Gastrocnemius medialis (tissue), 4 donors: ENCODE measurements around the gene MYH10. TPM values are rescaled to one million over a fixed set of nuclear protein-coding genes. Genes with fewer than 3 reads are reported as not detected.

Source experiments
- ATAC-seq, 2 donors: fragments of 150-250 bp; one replicate each; pipeline ENCODE4 v1.9.1; 2016
- DNase-seq, 2 donors: peaks; one replicate each; pipeline ENCODE4 v3.0.0-alpha.2; 2019
- H3K27ac ChIP-seq, 4 donors: fragments of 200-600 bp; sonication (generic); 1 replicate in 1 of 4; 2 replicates in 3 of 4; pipeline ENCODE4 v1.5.1; 2016 to 2018; ENCODE audit warnings: mild to moderate bottlenecking in 2 of 4, moderate library complexity in 1 of 4
- H3K27me3 ChIP-seq, 3 donors: fragments of 200-600 bp; sonication (generic) in 2 of 3; 1 replicate in 1 of 3; 2 replicates in 2 of 3; pipeline versions ENCODE4 v1.5.1 to v1.6.0; 2016 to 2019; ENCODE audit warnings: mild to moderate bottlenecking in 1 of 3, moderate library complexity in 1 of 3
- H3K36me3 ChIP-seq, 2 donors: fragments of 200-600 bp; sonication (generic) in 1 of 2; one replicate each; pipeline ENCODE4 v1.5.1; 2017 to 2018
- H3K4me1 ChIP-seq, 2 donors: fragments of 200-600 bp; sonication (generic) in 1 of 2; one replicate each; pipeline ENCODE4 v1.5.1; 2016 to 2017; ENCODE audit warnings: mild to moderate bottlenecking in 2 of 2
- H3K4me3 ChIP-seq, 4 donors: fragments of 200-600 bp; sonication (generic) in 3 of 4; 1 replicate in 1 of 4; 2 replicates in 3 of 4; pipeline ENCODE4 v1.5.1; 2016 to 2019; ENCODE audit warnings: mild to moderate bottlenecking in 2 of 4
- H3K9me3 ChIP-seq, 3 donors: fragments of 200-600 bp; sonication (generic) in 2 of 3; 1 replicate in 1 of 3; 2 replicates in 2 of 3; pipeline ENCODE4 v1.5.1; 2016 to 2019
- POLR2A ChIP-seq, 2 donors: fragments of 450-650 bp; IDR thresholded peaks; one replicate each; pipeline ENCODE4 v1.6.1; 2017; ENCODE audit warnings: antibody characterized with exemption in 2 of 2, mild to moderate bottlenecking in 2 of 2, moderate library complexity in 2 of 2
- in situ Hi-C, 4 donors: fragments of 200-750 bp; cut with MboI; loops; one replicate each; pipeline versions ENCODE4 v1.15.0 to v1.8.0; 2017; ENCODE audit warnings: low sequenced_read_pairs in 4 of 4
- intact Hi-C: fragments of 100-400 bp; cut with DNase I; formaldehyde crosslinking; loops from one replicate; pipeline ENCODE4 v1.15.1; 2023; ENCODE audit warnings: low total_unique reads
- total RNA-seq, 4 donors: library from RNA; depleted of rRNA; stranded (reverse); fragments of >200 nt; gene quantifications; one replicate each; pipeline versions ENCODE4 v1.1.0 to v1.2.3, GENCODE V29; 2016
- TF ChIP-seq, protein P1 (sequence below), 5 experiments: fragments of 450-650 bp in 3 of 5; fragments of 200-600 bp in 2 of 5; sonication (generic) in 2 of 5; IDR thresholded peaks in 4 of 5; conservative IDR thresholded peaks in 1 of 5; 1 replicate in 4 of 5; 2 replicates in 1 of 5; pipeline ENCODE4 v1.5.1; 2016 to 2019; ENCODE audit warnings: antibody characterized with exemption in 5 of 5, mild to moderate bottlenecking in 3 of 5, moderate library complexity in 3 of 5

MYH10 gene
- total RNA-seq, 4 donors from 2014 or later, result 2.5 to 10.6 (median 4.1) TPM

DNA sequence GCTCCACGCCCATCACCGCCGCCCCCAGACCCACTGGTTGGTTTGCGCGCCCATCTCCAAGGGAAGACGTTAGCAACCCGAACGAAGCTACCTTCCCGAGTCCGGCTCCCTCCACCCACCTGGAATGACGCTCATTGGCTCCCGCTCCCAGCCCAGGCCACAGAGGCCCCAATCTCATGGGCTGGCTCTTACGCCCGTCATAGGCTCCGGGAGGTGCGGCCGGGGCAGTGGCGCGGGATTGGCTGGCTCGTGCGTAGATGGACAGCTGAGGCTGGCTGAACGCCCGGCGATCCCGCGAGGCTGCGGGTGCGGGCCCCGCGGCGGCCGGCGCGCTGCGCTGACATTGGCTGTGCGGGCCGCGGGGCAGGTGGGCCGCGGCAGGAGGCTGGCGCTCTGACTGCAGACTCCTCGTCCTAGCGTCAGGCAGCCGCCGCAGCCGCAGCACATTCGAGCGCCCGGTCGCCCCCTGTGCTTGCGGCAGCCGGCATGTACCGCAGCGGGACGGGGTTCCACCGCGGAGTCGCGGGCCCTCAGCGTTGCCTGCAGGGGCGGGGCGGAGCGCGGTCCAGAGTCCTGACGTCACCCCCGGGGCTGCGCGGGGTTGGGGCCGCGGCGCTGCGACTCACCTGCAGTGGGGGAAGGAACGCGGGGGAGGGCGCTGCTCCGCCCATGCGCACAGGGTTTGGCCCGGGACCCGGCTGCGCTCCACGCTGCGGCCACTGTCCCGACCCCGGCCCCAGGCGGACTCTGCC is 453 bp upstream of the MYH10 start:
- ATAC-seq (peak; percentile 97 to 98), DNase-seq (peak; percentile 94 to 95)
- intact Hi-C loops, result loop anchor here (10.0 kb wide), 1 partner anchor 196 kb away; the partner anchor contains the start of gene NDEL1
- in situ Hi-C loops, result loop anchor here in 1 of 4 donors (25.0 kb wide), 1 partner anchor 219 kb away; no protein-coding TSS in a partner anchor
- TF ChIP-seq POLR2A (IDR thresholded peaks at IDR 0.05), result peak; percentile 9 to 13
- TF ChIP-seq, protein P1, sequence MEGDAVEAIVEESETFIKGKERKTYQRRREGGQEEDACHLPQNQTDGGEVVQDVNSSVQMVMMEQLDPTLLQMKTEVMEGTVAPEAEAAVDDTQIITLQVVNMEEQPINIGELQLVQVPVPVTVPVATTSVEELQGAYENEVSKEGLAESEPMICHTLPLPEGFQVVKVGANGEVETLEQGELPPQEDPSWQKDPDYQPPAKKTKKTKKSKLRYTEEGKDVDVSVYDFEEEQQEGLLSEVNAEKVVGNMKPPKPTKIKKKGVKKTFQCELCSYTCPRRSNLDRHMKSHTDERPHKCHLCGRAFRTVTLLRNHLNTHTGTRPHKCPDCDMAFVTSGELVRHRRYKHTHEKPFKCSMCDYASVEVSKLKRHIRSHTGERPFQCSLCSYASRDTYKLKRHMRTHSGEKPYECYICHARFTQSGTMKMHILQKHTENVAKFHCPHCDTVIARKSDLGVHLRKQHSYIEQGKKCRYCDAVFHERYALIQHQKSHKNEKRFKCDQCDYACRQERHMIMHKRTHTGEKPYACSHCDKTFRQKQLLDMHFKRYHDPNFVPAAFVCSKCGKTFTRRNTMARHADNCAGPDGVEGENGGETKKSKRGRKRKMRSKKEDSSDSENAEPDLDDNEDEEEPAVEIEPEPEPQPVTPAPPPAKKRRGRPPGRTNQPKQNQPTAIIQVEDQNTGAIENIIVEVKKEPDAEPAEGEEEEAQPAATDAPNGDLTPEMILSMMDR (IDR thresholded peaks at IDR 0.05 in 4 of 5, conservative IDR thresholded peaks at IDR 0.05 in 1 of 5), result peak in 2 of 5 experiments; percentile 18 to 21
- peaks cover 0 to 10% of the 10 kb centered on the region in 2 donors for H3K4me1 ChIP-seq
- no peaks in the 10 kb centered on the region for H3K9me3 ChIP-seq
- peak overlapping the region; percentile 80 to 96 (median 92) for H3K4me3 ChIP-seq
- no peaks in the 10 kb centered on the region for H3K36me3 ChIP-seq
- H3K27me3 ChIP-seq, result peaks cover 0 to 6% (median 0%) of the 10 kb centered on the region in 3 donors
- peak overlapping the region; percentile 71 to 80 (median 74) for H3K27ac ChIP-seq

DNA sequence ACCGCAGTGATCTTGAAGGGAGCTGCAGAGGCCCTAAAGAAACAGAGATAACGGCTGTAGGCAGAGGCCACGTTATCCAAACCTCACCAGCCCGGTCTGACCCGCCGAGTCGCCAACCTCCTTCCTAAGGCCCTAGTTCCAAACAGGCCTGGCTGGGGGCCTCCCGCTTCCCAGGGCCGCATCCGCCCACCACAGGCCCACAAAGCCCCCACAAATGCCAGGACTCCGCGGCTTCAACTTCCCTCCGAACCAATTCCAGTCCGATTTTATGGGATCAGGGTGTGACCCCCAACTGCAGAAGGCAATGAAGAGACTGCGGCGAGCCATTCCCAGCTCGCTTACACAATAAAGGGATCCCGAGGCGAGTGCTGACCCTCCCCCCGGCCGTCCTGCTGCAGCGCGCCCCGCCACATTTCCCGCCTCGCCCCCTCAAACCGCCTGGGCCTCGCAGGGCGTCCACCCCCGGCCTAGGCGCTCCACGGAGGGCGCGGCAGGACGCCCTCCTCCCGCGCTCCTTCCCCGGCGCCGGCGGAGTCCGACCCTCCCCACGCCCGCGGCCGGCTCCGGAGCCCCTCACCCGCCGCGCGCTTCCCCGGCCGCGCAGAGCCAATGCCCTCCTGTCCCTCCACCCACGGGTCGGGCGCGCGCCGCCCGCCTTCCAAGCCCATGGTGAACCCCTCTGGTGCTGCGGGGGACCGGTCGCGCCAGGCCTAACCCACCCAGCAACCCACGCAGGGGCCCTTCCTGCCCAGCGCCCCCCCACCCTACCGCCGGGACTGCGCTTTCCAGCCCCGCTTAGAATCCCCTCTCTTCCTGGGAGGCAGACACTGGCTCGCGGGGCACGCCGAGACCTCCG is 926 bp downstream of the MYH10 start:
- H3K9me3 ChIP-seq, result no peaks in the 10 kb centered on the region
- peak overlapping the region; percentile 80 to 96 (median 92) for H3K4me3 ChIP-seq
- intact Hi-C loops (loop anchor here (10.0 kb wide), 1 partner anchor 195 kb away; the partner anchor contains the start of gene NDEL1), in situ Hi-C loops (loop anchor here in 1 of 4 donors (25.0 kb wide), 1 partner anchor 217 kb away; no protein-coding TSS in a partner anchor)
- no peaks in the 10 kb centered on the region for H3K36me3 ChIP-seq
- no peak for DNase-seq
- peaks cover 0 to 6% (median 0%) of the 10 kb centered on the region in 3 donors for H3K27me3 ChIP-seq
- peaks cover 0 to 10% of the 10 kb centered on the region in 2 donors for H3K4me1 ChIP-seq
- peak overlapping the region; percentile 71 to 80 (median 74) for H3K27ac ChIP-seq
- ATAC-seq, result no peak
- TF ChIP-seq POLR2A (IDR thresholded peaks at IDR 0.05), result no peak
- TF ChIP-seq, protein P1 (IDR thresholded peaks at IDR 0.05 in 4 of 5, conservative IDR thresholded peaks at IDR 0.05 in 1 of 5), result no peak

DNA sequence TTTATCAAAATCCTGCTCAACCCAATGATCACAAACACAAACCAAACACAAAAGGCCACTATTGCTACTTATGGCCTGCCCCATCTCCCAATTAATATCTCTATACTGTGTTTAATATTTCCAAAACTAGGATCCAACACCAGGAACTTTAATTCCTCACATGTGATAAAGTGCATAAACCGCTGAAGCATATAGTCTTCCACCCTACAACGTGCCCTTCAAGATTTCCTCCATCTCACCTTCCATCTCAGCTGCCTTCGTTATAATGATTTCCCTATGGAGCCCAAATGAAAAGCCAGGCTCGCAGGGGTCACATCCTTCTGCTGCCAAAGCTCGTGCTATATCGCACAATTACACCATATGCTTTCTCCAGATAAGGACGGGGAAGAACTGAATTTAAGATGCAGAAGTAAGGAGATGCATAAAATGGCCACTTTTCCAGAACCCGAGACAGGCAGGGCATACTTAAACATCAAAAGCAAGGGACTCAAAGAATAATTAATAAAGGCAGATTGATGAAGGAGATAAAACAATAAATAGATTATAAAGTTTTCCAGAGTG is 1.8 kb downstream of the MYH10 start:
- H3K4me1 ChIP-seq, result peaks cover 0 to 10% of the 10 kb centered on the region in 2 donors
- H3K27me3 ChIP-seq, result peaks cover 0 to 6% (median 0%) of the 10 kb centered on the region in 3 donors
- ATAC-seq (no peak), DNase-seq (no peak)
- H3K9me3 ChIP-seq, result no peaks in the 10 kb centered on the region
- in situ Hi-C loops (loop anchor here in 1 of 4 donors (25.0 kb wide), 1 partner anchor 216 kb away; no protein-coding TSS in a partner anchor), intact Hi-C loops (no loop called here)
- peak overlapping the region in 1 of 4 donors; percentile 72 for H3K27ac ChIP-seq
- no peak for TF ChIP-seq POLR2A (IDR thresholded peaks at IDR 0.05)
- TF ChIP-seq, protein P1 (IDR thresholded peaks at IDR 0.05 in 4 of 5, conservative IDR thresholded peaks at IDR 0.05 in 1 of 5), result no peak
- no peaks in the 10 kb centered on the region for H3K36me3 ChIP-seq
- H3K4me3 ChIP-seq, result peak overlapping the region in 2 of 4 donors; percentile 80 to 93

DNA sequence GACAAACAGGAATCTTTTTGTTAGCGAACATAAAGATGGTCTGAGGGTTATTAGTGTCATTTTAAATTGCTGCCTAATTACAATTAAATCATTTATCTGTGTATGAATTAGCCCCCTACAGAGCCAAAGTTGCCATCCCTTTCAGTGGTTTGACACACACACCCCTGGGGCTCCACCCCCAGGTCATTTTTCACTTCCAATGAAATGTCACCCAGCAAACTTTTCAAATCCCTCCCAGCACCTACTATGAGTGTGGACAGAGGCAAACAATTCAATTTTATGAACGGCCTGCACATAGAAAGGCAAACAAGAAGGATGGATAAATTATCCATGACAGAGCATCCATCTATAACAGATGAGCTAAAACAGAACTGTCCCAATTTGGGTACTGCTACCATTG is 2.4 kb downstream of the MYH10 start:
- peaks cover 0 to 10% of the 10 kb centered on the region in 2 donors for H3K4me1 ChIP-seq
- DNase-seq (no peak), ATAC-seq (no peak)
- no peak overlapping the region for H3K27ac ChIP-seq
- intact Hi-C loops, result no loop called here
- H3K4me3 ChIP-seq, result no peak overlapping the region
- no peaks in the 10 kb centered on the region for H3K36me3 ChIP-seq
- peaks cover 0 to 6% (median 0%) of the 10 kb centered on the region in 3 donors for H3K27me3 ChIP-seq
- TF ChIP-seq POLR2A (IDR thresholded peaks at IDR 0.05), result no peak
- TF ChIP-seq, protein P1 (IDR thresholded peaks at IDR 0.05 in 4 of 5, conservative IDR thresholded peaks at IDR 0.05 in 1 of 5), result no peak
- in situ Hi-C loops, result loop anchor here in 1 of 4 donors (25.0 kb wide), 1 partner anchor 216 kb away; no protein-coding TSS in a partner anchor
- no peaks in the 10 kb centered on the region for H3K9me3 ChIP-seq
